HG03460 (cell line): ENCODE measurements around the gene NPHP4.

Source experiments
- ATAC-seq: cut with Tn5 transposase; IDR thresholded peaks from one replicate; pipeline ENCODE4 v1.9.1; 2021; ENCODE audit not compliant: unreplicated experiment

The NPHP4 gene

GRCh38 chr1:5992026-5992813, at the start of gene NPHP4:
TSS of gene NPHP4 (minus strand) at chr1:5992425. CDS start at chr1:5986289, 6,136 bp downstream.
- ATAC-seq, result peak; percentile 89

- ATAC-seq, result no peak
Measured at GRCh38 chr1:6041432-6042062, 49.3 kb upstream of the NPHP4 start.

- ATAC-seq, result no peak
Measured at GRCh38 chr1:6040861-6041415, 48.7 kb upstream of the NPHP4 start.

GRCh38 chr1:6040444-6040843, 48.2 kb upstream of the NPHP4 start:
- ATAC-seq, result no peak

GRCh38 chr1:6039031-6039430, 46.8 kb upstream of the NPHP4 start:
- no peak for ATAC-seq

GRCh38 chr1:6038603-6039002, 46.4 kb upstream of the NPHP4 start:
- ATAC-seq, result no peak

- peak; percentile 88 for ATAC-seq
Measured at GRCh38 chr1:6037338-6037762, 45.1 kb upstream of the NPHP4 start.

- no peak for ATAC-seq
Measured at GRCh38 chr1:6035719-6036118, 43.5 kb upstream of the NPHP4 start.

- no peak for ATAC-seq
Measured at GRCh38 chr1:6035303-6035702, 43.1 kb upstream of the NPHP4 start.

GRCh38 chr1:6034750-6035096, 42.5 kb upstream of the NPHP4 start:
- ATAC-seq, result no peak

- ATAC-seq, result no peak
Measured at GRCh38 chr1:6033986-6034749, 41.9 kb upstream of the NPHP4 start.

- no peak for ATAC-seq
Measured at GRCh38 chr1:6033124-6033523, 40.9 kb upstream of the NPHP4 start.

GRCh38 chr1:6030547-6031261, 38.5 kb upstream of the NPHP4 start:
- no peak for ATAC-seq

GRCh38 chr1:6030132-6030531, 37.9 kb upstream of the NPHP4 start:
- no peak for ATAC-seq

GRCh38 chr1:6029351-6029750, 37.1 kb upstream of the NPHP4 start:
- no peak for ATAC-seq

GRCh38 chr1:6028042-6028850, 36.0 kb upstream of the NPHP4 start:
- peak; percentile 31 for ATAC-seq

GRCh38 chr1:6027591-6027990, 35.4 kb upstream of the NPHP4 start:
- no peak for ATAC-seq

GRCh38 chr1:6026095-6026809, 34.0 kb upstream of the NPHP4 start:
- peak; percentile 75 for ATAC-seq

GRCh38 chr1:6025269-6026094, 33.3 kb upstream of the NPHP4 start:
- ATAC-seq, result no peak
